Measurements from ENCODE around the gene NODAL. TPM values are rescaled to one million over a fixed set of nuclear protein-coding genes. Genes with fewer than 3 reads are reported as not detected.

The NODAL gene
- total and polyA plus RNA-seq, 2 of the 4 experiments (the other 2 are of a cell fraction), result not detected

GRCh38 chr10:70480239-70480861 lies 38.9 kb upstream of the NODAL start:
- Histone ChIP-seq H3K9ac (ENCODE audit: low read depth, low read length) (no peak overlapping the region), H3K23ac (ENCODE audit: low read depth, low read length) (no peak overlapping the region), H3K9me3 (ENCODE audit: control insufficient read depth, insufficient read depth, low read length) (no peaks in the 10 kb centered on the region), H3K14ac (replicated peaks; ENCODE audit: low read depth, low read length) (no peak overlapping the region), H4K20me1 (ENCODE audit: insufficient read depth, low read length) (no peaks in the 10 kb centered on the region), H3K4ac (ENCODE audit: low read depth, low read length) (no peak overlapping the region), H2BK20ac (ENCODE audit: low read depth, low read length) (no peak overlapping the region), H2AK5ac (ENCODE audit: low read depth, low read length) (no peak overlapping the region), H3K27me3 (ENCODE audit: control insufficient read depth, insufficient read depth, low read length) (peaks cover 74% of the 10 kb centered on the region), H2BK5ac (ENCODE audit: low read depth, low read length, poor library complexity, severe bottlenecking) (no peak overlapping the region), H3K56ac (ENCODE audit: extremely low read depth, insufficient read depth, low read length) (no peak overlapping the region), H4K5ac (ENCODE audit: low read depth, low read length) (no peak overlapping the region), H3K36me3 (ENCODE audit: control insufficient read depth, insufficient read depth, low read length) (no peaks in the 10 kb centered on the region), H2BK120ac (ENCODE audit: low read depth, low read length) (no peak overlapping the region), H3K4me3 (ENCODE audit: insufficient read depth, low read depth, low read length) (no peak overlapping the region), H3K4me1 (ENCODE audit: control insufficient read depth, insufficient read depth, low read length) (no peaks in the 10 kb centered on the region), H2AK9ac (replicated peaks; ENCODE audit: low read depth, low read length, poor library complexity) (no peak overlapping the region), H3K4me2 (ENCODE audit: low read depth, low read length) (no peak overlapping the region), H2AFZ (replicated peaks; ENCODE audit: low read length, poor library complexity) (no peak overlapping the region), H3K9me1 (ENCODE audit: insufficient read depth, low read length) (no peaks in the 10 kb centered on the region), H4K91ac (ENCODE audit: insufficient read depth, low read depth, low read length) (no peak overlapping the region), H2BK15ac (ENCODE audit: low read depth, low read length) (no peak overlapping the region), H3K27ac (ENCODE audit: insufficient read depth, low read length) (no peak overlapping the region), H4K8ac (ENCODE audit: low read depth in 2 of 2, low read length in 2 of 2) (no peak overlapping the region), H3K18ac (ENCODE audit: low read depth, low read length) (no peak overlapping the region), H3K79me1 (ENCODE audit: low read depth in 1 of 2, low read length in 2 of 2) (no peaks in the 10 kb centered on the region)
- ChIA-PET POLR2A (ENCODE audit: unreplicated experiment) (no interaction called here), CTCF (no interaction called here)
- dilution Hi-C loops (cut with HindIII; ENCODE audit: low sequenced_read_pairs, unreplicated experiment) (no loop called here), intact Hi-C loops (cut with micrococcal nuclease) (no loop called here), in situ Hi-C loops (cut with MboI; ENCODE audit: low sequenced_read_pairs) (no loop called here)
- no peak for DNase-seq
- TF ChIP-seq CTCF (conservative IDR thresholded peaks at IDR 0.05; ENCODE audit: low read depth, low read length), result no peak
- TF ChIP-seq ELK1 (IDR thresholded peaks at IDR 0.05; ENCODE audit: borderline replicate concordance, low read depth, low read length), result no peak
- no peak for TF ChIP-seq MAFK (IDR thresholded peaks at IDR 0.05; ENCODE audit: low read depth, low read length)
- TF ChIP-seq MXI1 (IDR thresholded peaks at IDR 0.05; ENCODE audit: borderline replicate concordance, low read depth, low read length), result no peak
- no TSS peak for BruUV-seq (replicated peaks)
- WGBS, 2 experiments (ENCODE audit: extremely low coverage in 2 of 2, insufficient read length in 1 of 2), result 63% methylated on average over 4 of the region's 9 CpGs; no CpG with 5 or more reads in 1 of the 2 experiments
- no peak for ATAC-seq (ENCODE audit: low read depth)

All from IMR-90 (cell line).